ENCODE results near the gene CLEC2L.

Gene CLEC2L

GRCh38 chr7:139557857-139558581 is 34.5 kb downstream of the CLEC2L start:
- no peak for DNase-seq (ENCODE audit: low spot score)

- DNase-seq (ENCODE audit: low spot score), result no peak
These were observed 36.0 kb downstream of the CLEC2L start for GRCh38 chr7:139559364-139560105.

GRCh38 chr7:139560199-139560598 is 36.7 kb downstream of the CLEC2L start:
- DNase-seq (ENCODE audit: low spot score), result no peak

GRCh38 chr7:139560678-139561077 is 37.2 kb downstream of the CLEC2L start:
- DNase-seq (ENCODE audit: low spot score), result no peak

- DNase-seq (ENCODE audit: low spot score), result no peak
These were observed 39.0 kb downstream of the CLEC2L start for GRCh38 chr7:139562491-139562890.

GRCh38 chr7:139562961-139563565 is 39.6 kb downstream of the CLEC2L start:
- no peak for DNase-seq (ENCODE audit: low spot score)

GRCh38 chr7:139563856-139564255 is 40.4 kb downstream of the CLEC2L start:
- no peak for DNase-seq (ENCODE audit: low spot score)

GRCh38 chr7:139566075-139566474 is 42.6 kb downstream of the CLEC2L start:
- no peak for DNase-seq (ENCODE audit: low spot score)

- no peak for DNase-seq (ENCODE audit: low spot score)
These were observed 43.5 kb downstream of the CLEC2L start for GRCh38 chr7:139566736-139567646.

GRCh38 chr7:139567647-139568345 is 44.3 kb downstream of the CLEC2L start:
- DNase-seq (ENCODE audit: low spot score), result no peak

- DNase-seq (ENCODE audit: low spot score), result no peak
These were observed 44.8 kb downstream of the CLEC2L start for GRCh38 chr7:139568346-139568675.

- no peak for DNase-seq (ENCODE audit: low spot score)
These were observed 45.5 kb downstream of the CLEC2L start for GRCh38 chr7:139568813-139569490.

- no peak for DNase-seq (ENCODE audit: low spot score)
These were observed 46.6 kb downstream of the CLEC2L start for GRCh38 chr7:139570119-139570518.

GRCh38 chr7:139570626-139571025 is 47.1 kb downstream of the CLEC2L start:
- DNase-seq (ENCODE audit: low spot score), result no peak

- DNase-seq (ENCODE audit: low spot score), result no peak
These were observed 47.7 kb downstream of the CLEC2L start for GRCh38 chr7:139571190-139571589.

GRCh38 chr7:139571651-139572050 is 48.2 kb downstream of the CLEC2L start:
- no peak for DNase-seq (ENCODE audit: low spot score)

GRCh38 chr7:139572071-139572470 is 48.6 kb downstream of the CLEC2L start:
- no peak for DNase-seq (ENCODE audit: low spot score)

- no peak for DNase-seq (ENCODE audit: low spot score)
These were observed 49.4 kb downstream of the CLEC2L start for GRCh38 chr7:139572704-139573385.

GRCh38 chr7:139573871-139574270 is 50.4 kb downstream of the CLEC2L start:
- no peak for DNase-seq (ENCODE audit: low spot score)

GRCh38 chr7:139574618-139575337 is 51.3 kb downstream of the CLEC2L start:
- DNase-seq (ENCODE audit: low spot score), result no peak
